ENCODE data around the gene QRICH1. TPM values are rescaled to one million over a fixed set of nuclear protein-coding genes. Genes with fewer than 3 reads are reported as not detected.
A peak's percentile ranks its signal among the peaks of the same experiment; 100 is the strongest.

The QRICH1 gene
- 100 to 1,000 TPM in 5 of 7 donors, 10 to 100 TPM in 2; 88.2 to 127 (median 105) TPM for total RNA-seq
- polyA plus RNA-seq = 10 to 100 TPM; 35.9 to 48.4 (median 47.6) TPM
- long read RNA-seq, donor 1, partial matches to known transcripts = 14 of 20 reads
- long read RNA-seq, donor 1, other reads (novel, unspliced or antisense) = 0 of 20 reads
- long read RNA-seq, donor 2, partial matches to known transcripts = 6 of 9 reads
- long read RNA-seq, donor 2, other reads (novel, unspliced or antisense) = 0 of 9 reads

GRCh38 chr3:49093853-49094767 is at the start of gene QRICH1:
Gene QRICH1, minus strand, starts transcription at chr3:49094071. Its CDS starts 17,054 bp downstream, at chr3:49077017.
- Histone ChIP-seq H3K36me3 (peaks cover 3 to 67% (median 19%) of the 10 kb centered on the region in 6 donors), H3K4me1 (peaks cover 39 to 54% (median 49%) of the 10 kb centered on the region in 6 donors), H3K4me3 (peak within 1 kb of the TSS; percentile 76 to 100 (median 99)), H3K27ac (peak within 1 kb of the TSS; percentile 86 to 99 (median 98)), H3K9me3 (no peaks in the 10 kb centered on the region), H3K27me3 (replicated peaks in 1 of 7) (no peaks in the 10 kb centered on the region)
- intact Hi-C loops (cut with DNase I; ENCODE audit: low total_unique reads) = no loop called here
- DNase-seq = peak; percentile 98
- 0 to 1% (median 1%) methylated on average over 39 to 65 of the region's 65 CpGs for WGBS, 5 donors
- TF ChIP-seq CTCF (IDR thresholded peaks at IDR 0.05 in 8 of 11, conservative IDR thresholded peaks at IDR 0.05 in 3 of 11) = peak in 10 of 11 experiments; percentile 13 to 61 (median 54)
- peak in 1 of 3 donors; percentile 38 for TF ChIP-seq POLR2A (IDR thresholded peaks at IDR 0.05)
- TF ChIP-seq POLR2AphosphoS5 (IDR thresholded peaks at IDR 0.05) = peak; percentile 91 to 93 (median 91)

- Histone ChIP-seq H3K27ac (no peak overlapping the region), H3K27me3 (replicated peaks in 1 of 7) (peaks cover 0 to 11% (median 0%) of the 10 kb centered on the region in 7 donors), H3K4me3 (no peak overlapping the region), H3K9me3 (peaks cover 0 to 14% (median 9%) of the 10 kb centered on the region in 8 donors), H3K4me1 (no peaks in the 10 kb centered on the region), H3K36me3 (no peaks in the 10 kb centered on the region)
- TF ChIP-seq CTCF (IDR thresholded peaks at IDR 0.05 in 8 of 11, conservative IDR thresholded peaks at IDR 0.05 in 3 of 11) = no peak
- TF ChIP-seq POLR2AphosphoS5 (IDR thresholded peaks at IDR 0.05) = no peak
- TF ChIP-seq POLR2A (IDR thresholded peaks at IDR 0.05) = no peak
- 61 to 75% (median 65%) methylated on average over 3 of the region's 3 CpGs for WGBS, 5 donors
- DNase-seq = no peak
- intact Hi-C loops (cut with DNase I; ENCODE audit: low total_unique reads) = no loop called here
Measured at GRCh38 chr3:49140080-49140479, 46.2 kb upstream of the QRICH1 start.

GRCh38 chr3:49135499-49135898 is 41.6 kb upstream of the QRICH1 start:
- Histone ChIP-seq H3K9me3 (peaks cover 0 to under 1% (median 0%) of the 10 kb centered on the region in 8 donors), H3K36me3 (peaks cover 0 to 6% (median 0%) of the 10 kb centered on the region in 6 donors), H3K27ac (no peak overlapping the region), H3K4me1 (peaks cover 3 to 40% (median 20%) of the 10 kb centered on the region in 6 donors), H3K4me3 (no peak overlapping the region), H3K27me3 (replicated peaks in 1 of 7) (peaks cover 0 to 29% (median 0%) of the 10 kb centered on the region in 7 donors)
- no peak for TF ChIP-seq POLR2AphosphoS5 (IDR thresholded peaks at IDR 0.05)
- intact Hi-C loops (cut with DNase I; ENCODE audit: low total_unique reads) = no loop called here
- 79 to 93% (median 82%) methylated on average over 4 of the region's 4 CpGs for WGBS, 5 donors
- no peak for DNase-seq

GRCh38 chr3:49134471-49135265 is 40.8 kb upstream of the QRICH1 start:
- H3K9me3 ChIP-seq = no peaks in the 10 kb centered on the region
- TF ChIP-seq CTCF (IDR thresholded peaks at IDR 0.05 in 8 of 11, conservative IDR thresholded peaks at IDR 0.05 in 3 of 11) = no peak
- peaks cover 0 to 14% (median 0%) of the 10 kb centered on the region in 6 donors for H3K36me3 ChIP-seq
- H3K4me1 ChIP-seq = peaks cover 4 to 46% (median 23%) of the 10 kb centered on the region in 6 donors
- intact Hi-C loops (cut with DNase I; ENCODE audit: low total_unique reads) = no loop called here
- H3K27ac ChIP-seq = peak overlapping the region in 3 of 8 donors; percentile 77 to 91 (median 88)
- no peak overlapping the region for H3K4me3 ChIP-seq
- 58 to 89% (median 67%) methylated on average over 2 to 3 of the region's 3 CpGs for WGBS, 5 donors
- DNase-seq = no peak
- peaks cover 0 to 29% (median 0%) of the 10 kb centered on the region in 7 donors for H3K27me3 ChIP-seq (replicated peaks in 1 of 7)
